OCI-LY3 (cell line): ENCODE results near the gene ETV7.

ENCODE experiments used
- H2AFZ ChIP-seq: fragments of 200-600, 300-600 bp; shearing (Covaris generic); 2 replicates; pipeline ENCODE4 v1.6.0; 2014; ENCODE audit warnings: antibody characterized with exemption, low read depth, low read length
- H3K27ac ChIP-seq: fragments of 200-600, 300-600 bp; sonication (generic); 2 replicates; pipeline ENCODE4 v1.5.1; 2014; ENCODE audit warnings: mild to moderate bottlenecking, low read length, moderate library complexity, mixed read lengths
- H3K27me3 ChIP-seq: fragments of 200-600, 300-600 bp; sonication (generic); 2 replicates; pipeline ENCODE4 v1.6.1; 2014; ENCODE audit warnings: low read depth, low read length, mixed read lengths
- H3K36me3 ChIP-seq: fragments of 200-600, 300-600 bp; sonication (generic); replicated peaks from 2 replicates; pipeline ENCODE3; 2014; ENCODE audit warnings: low read depth, low read length, mixed read lengths
- H3K4me1 ChIP-seq: fragments of 300-600, 200-600 bp; sonication (generic); 2 replicates; pipeline ENCODE4 v1.6.1; 2014; ENCODE audit warnings: low read length, mixed read lengths
- H3K4me2 ChIP-seq: fragments of 200-600, 300-600 bp; sonication (generic); 2 replicates; pipeline ENCODE4 v1.6.1; 2014; ENCODE audit warnings: low read length, mixed read lengths
- H3K4me3 ChIP-seq: fragments of 300-600, 200-600 bp; sonication (generic); 2 replicates; pipeline ENCODE4 v1.5.1; 2014; ENCODE audit warnings: antibody characterized with exemption, mild to moderate bottlenecking, low read length, moderate library complexity
- H3K79me2 ChIP-seq: fragments of 300-600, 200-600 bp; shearing (Covaris generic); 2 replicates; pipeline ENCODE4 v1.6.1; 2014; ENCODE audit warnings: mild to moderate bottlenecking, low read length, mixed read lengths
- H3K9ac ChIP-seq: fragments of 300-600, 200-600 bp; shearing (Covaris generic); 2 replicates; pipeline ENCODE4 v1.6.0; 2014; ENCODE audit warnings: mild to moderate bottlenecking, low read length, moderate library complexity
- H3K9me3 ChIP-seq: fragments of 200-600, 300-600 bp; shearing (Covaris generic); 2 replicates; pipeline ENCODE4 v1.6.1; 2014; ENCODE audit warnings: low read length, mixed read lengths; ENCODE audit not compliant: insufficient read depth
- H4K20me1 ChIP-seq: fragments of 200-600, 300-600 bp; sonication (generic); 2 replicates; pipeline ENCODE4 v1.6.1; 2016; ENCODE audit warnings: low read length, mixed read lengths; ENCODE audit not compliant: insufficient read depth
- CTCF ChIP-seq: fragments of 200-600, 300-600 bp; sonication (generic); IDR thresholded peaks from 2 replicates; pipeline ENCODE4 v1.5.1; 2014; ENCODE audit warnings: antibody characterized with exemption, low read length, low read depth
- EZH2phosphoT487 ChIP-seq: fragments of 200-600 bp; shearing (Covaris generic); IDR thresholded peaks from 2 replicates; pipeline ENCODE4 v1.6.1; 2018; ENCODE audit warnings: antibody characterized with exemption, mixed run types, low read depth

The ETV7 gene

GRCh38 chr6:36422714-36423100, 35.2 kb upstream of the ETV7 start:
- Histone ChIP-seq H2AFZ (peak overlapping the region; percentile 100), H3K4me2 (peak overlapping the region; percentile 90), H3K9me3 (no peaks in the 10 kb centered on the region), H3K36me3 (no peaks in the 10 kb centered on the region), H3K9ac (peak overlapping the region; percentile 81), H3K4me3 (peak overlapping the region; percentile 81), H3K27me3 (no peaks in the 10 kb centered on the region), H4K20me1 (no peaks in the 10 kb centered on the region), H3K27ac (peak overlapping the region; percentile 28), H3K4me1 (peaks cover 12% of the 10 kb centered on the region), H3K79me2 (no peaks in the 10 kb centered on the region)
- TF ChIP-seq EZH2phosphoT487 (no peak), CTCF (no peak)

GRCh38 chr6:36419310-36419709, 31.8 kb upstream of the ETV7 start:
- no peak overlapping the region for H3K27ac ChIP-seq
- no peaks in the 10 kb centered on the region for H3K9me3 ChIP-seq
- no peak overlapping the region for H3K4me3 ChIP-seq
- H3K36me3 ChIP-seq, result no peaks in the 10 kb centered on the region
- no peaks in the 10 kb centered on the region for H4K20me1 ChIP-seq
- H3K27me3 ChIP-seq, result no peaks in the 10 kb centered on the region
- H2AFZ ChIP-seq, result no peak overlapping the region
- no peak overlapping the region for H3K9ac ChIP-seq
- H3K4me2 ChIP-seq, result no peak overlapping the region
- H3K79me2 ChIP-seq, result no peaks in the 10 kb centered on the region
- peaks cover 12% of the 10 kb centered on the region for H3K4me1 ChIP-seq
- TF ChIP-seq CTCF (no peak), EZH2phosphoT487 (no peak)

GRCh38 chr6:36418558-36418957, 31.1 kb upstream of the ETV7 start:
- no peak overlapping the region for H3K4me3 ChIP-seq
- H2AFZ ChIP-seq, result no peak overlapping the region
- no peaks in the 10 kb centered on the region for H4K20me1 ChIP-seq
- no peak overlapping the region for H3K27ac ChIP-seq
- no peaks in the 10 kb centered on the region for H3K79me2 ChIP-seq
- no peaks in the 10 kb centered on the region for H3K27me3 ChIP-seq
- H3K9ac ChIP-seq, result no peak overlapping the region
- no peaks in the 10 kb centered on the region for H3K9me3 ChIP-seq
- no peak overlapping the region for H3K4me2 ChIP-seq
- peaks cover 7% of the 10 kb centered on the region for H3K4me1 ChIP-seq
- no peaks in the 10 kb centered on the region for H3K36me3 ChIP-seq
- TF ChIP-seq CTCF (no peak), EZH2phosphoT487 (no peak)

GRCh38 chr6:36414481-36414880, 27.0 kb upstream of the ETV7 start:
- TF ChIP-seq CTCF, result no peak
- no peak for TF ChIP-seq EZH2phosphoT487
- Histone ChIP-seq H3K4me3 (no peak overlapping the region), H2AFZ (no peak overlapping the region), H4K20me1 (no peaks in the 10 kb centered on the region), H3K79me2 (no peaks in the 10 kb centered on the region), H3K9ac (no peak overlapping the region), H3K27me3 (no peaks in the 10 kb centered on the region), H3K9me3 (no peaks in the 10 kb centered on the region), H3K4me1 (no peaks in the 10 kb centered on the region), H3K4me2 (no peak overlapping the region), H3K36me3 (no peaks in the 10 kb centered on the region), H3K27ac (no peak overlapping the region)
